HG03520 (cell line): ENCODE measurements around the gene SVEP1.
"Not testable (repeated sequence)": the region's sequence is repeated elsewhere in the genome, so short reads cannot be mapped to it uniquely, and the experiment has no call there.

Experiments used
- ATAC-seq: cut with Tn5 transposase; IDR thresholded peaks from one replicate; pipeline ENCODE4 v1.9.1; 2021; ENCODE audit warnings: mild to moderate bottlenecking, moderate library complexity; ENCODE audit not compliant: unreplicated experiment

Gene SVEP1

DNA sequence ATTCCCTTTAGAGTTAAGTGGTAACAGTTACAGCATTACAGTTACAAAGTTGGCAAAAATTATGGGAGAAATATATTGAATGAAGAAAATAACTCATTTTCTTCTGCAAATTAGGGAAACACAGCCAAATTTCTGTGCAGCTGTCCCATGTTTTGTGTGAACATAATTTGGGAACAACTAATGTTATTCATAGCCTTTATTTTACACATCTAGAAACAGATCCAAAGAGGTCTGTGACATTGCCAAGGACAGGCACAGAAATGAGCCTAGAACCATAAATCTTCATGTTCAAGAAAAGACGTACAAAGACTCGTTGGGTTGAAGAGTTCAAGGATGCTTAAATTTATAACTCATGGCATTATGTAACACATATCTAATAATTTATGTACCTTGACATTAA is 127.8 kb downstream of the SVEP1 start:
- ATAC-seq: no peak

DNA sequence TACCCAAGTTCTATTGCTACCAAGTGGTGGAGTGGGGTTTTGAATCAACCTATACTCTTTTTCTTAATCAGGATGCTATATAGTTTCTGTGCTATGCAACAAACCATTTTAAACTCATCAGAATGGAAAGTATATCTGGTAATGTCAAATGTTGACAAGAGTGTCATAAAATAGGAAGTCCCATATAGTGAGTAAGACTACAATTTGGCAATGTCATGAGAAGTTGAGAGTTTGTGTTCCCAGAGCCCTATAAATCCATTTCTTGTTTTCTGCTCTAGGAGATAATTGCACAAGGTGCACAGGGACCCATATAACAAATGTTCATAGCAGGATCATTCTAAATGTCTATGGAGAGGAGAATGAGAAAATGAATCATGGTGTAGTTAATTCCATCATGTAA is 132.1 kb downstream of the SVEP1 start:
- ATAC-seq: no peak

DNA sequence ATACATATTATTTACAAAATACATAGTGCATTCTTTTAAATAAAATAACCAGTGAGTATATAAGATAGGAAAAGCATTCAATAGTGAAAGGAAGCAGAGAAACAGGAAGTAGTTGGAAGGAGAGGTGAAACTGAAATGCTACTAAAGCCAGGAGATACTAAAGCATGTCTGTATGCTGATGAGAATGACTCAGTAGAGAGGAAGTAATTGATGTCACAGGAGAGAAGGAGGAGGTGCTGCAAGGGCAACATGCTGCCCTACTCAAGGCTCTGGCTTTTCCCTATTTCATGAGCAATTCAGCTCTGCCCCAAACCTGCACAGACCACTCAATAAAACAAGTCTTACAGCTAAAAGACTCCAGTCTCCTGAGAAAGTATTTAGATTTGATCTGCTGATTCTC is 133.4 kb downstream of the SVEP1 start:
- no peak for ATAC-seq

DNA sequence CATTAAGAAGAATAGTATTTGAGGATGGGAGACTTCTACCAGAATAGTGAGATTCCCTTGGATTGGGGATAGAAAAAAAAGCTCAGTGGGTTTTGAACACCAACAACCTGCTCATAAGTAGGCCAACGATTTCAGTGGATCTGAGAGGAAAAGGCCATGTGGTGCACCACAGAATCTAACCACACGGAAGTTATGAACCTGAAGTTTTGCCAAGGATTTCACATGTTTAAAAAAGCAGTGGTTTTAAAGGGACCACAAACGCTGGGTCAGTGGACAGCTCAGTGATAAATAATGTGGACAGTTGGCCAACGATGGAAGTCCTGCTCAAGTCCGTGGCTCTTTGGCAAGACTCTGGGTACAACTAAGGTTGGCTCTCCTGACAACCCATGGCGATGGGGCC is 134.6 kb downstream of the SVEP1 start:
- ATAC-seq: no peak

DNA sequence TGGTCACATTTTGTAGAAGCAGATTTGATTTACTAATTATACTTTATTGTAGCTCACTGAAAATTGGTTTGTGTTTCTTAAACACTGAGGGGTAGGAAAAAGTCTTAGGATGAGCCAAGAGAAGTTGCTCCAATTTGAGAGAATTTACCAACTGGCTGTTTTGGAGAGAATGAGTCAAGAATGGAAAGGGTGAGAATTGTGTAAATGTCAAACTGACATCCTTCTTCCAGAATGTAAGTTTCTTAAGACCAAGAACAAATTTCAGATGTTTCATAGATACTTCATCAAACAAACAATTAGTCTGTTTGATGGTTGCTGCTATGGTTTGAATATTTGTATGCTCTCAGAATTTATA is 135.7 kb downstream of the SVEP1 start:
- ATAC-seq: no peak

DNA sequence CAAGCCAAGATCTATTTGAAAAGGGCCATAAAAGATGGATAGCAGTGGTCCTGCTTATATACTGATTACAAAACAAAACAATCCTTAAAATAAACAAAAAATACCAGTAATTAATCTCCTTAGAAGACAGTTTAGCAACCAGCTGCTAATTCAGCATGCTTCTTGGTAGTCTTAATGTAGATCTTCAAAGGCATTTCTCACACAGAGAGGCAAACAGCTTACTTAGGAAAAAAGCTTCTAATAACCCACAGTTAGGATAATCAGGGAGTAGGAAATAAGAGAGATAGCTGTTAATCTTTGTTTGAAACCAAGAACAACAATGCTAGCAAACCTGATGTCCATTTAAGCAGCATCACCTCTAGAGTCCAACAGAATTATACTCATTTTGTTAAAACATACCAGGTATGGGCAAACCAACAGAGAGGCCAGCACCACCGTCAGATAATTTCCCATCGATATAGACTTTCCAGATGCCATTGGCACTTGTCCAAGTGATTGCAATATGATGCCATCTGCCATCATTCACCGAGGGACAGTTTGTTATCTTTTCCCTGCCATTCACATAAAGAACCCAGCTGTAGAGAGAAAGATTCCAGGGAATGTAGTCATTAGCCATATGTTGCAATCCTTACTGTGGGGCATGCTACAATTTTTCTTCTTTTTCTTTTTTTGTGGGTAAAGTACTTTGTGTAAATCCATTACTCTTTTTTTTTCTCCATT is 136.2 kb downstream of the SVEP1 start:
- ATAC-seq: no peak

DNA sequence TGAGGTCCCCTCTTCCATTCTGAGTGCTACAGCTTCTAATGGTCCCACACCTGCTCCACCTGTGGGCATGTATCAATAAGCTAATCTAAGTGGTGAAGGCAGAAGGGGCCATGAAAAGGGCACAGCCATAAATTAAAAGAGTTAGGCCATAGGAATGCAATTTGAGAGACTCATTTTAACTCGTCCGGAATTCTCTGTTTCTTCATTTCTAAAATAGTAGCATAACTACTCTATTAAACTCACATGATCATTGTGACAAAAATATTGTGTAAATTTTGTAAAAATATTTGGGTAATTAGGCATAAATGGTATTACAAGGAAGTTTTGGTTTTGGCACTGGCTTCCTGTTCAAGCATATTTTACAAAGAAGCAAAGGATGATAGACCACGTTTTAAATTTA is 138.7 kb downstream of the SVEP1 start:
- ATAC-seq: no peak

DNA sequence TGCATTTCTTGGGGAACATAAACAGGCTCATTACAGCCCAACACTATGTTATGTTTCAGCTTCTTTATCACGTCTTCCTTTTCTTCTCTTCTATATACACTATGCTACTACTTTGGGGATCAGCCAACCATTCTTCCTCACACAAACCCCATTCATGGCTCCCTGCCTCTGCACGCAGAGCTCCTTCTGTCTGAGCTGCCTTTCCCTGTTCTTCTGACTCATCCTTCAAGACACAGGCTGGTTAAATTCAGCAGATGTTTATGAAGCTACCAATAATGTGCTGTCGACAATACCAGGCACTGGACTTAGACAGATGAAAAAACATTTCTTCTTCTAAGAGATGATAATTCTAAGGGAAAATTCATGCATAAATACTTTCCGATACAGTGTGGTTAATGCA is 139.4 kb downstream of the SVEP1 start:
- no peak for ATAC-seq

DNA sequence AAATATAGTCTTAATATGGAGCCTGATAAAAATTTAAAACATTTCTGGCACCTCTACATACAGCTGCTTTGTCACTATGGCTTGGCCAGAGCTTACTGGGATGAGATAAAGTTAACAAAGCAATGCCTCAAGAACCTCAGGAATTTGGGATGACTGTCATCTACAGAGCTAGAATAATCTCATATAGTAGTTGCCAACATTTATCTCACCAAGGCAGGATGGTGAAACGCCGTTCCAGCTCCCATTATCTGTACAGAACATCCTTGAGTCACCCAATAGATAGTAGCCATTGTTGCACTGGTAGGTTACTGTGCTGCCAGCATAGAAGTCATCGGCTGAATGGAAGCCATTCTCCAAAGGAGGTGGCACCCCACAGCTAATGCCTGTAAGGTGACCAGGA is 147.3 kb downstream of the SVEP1 start:
- no peak for ATAC-seq

DNA sequence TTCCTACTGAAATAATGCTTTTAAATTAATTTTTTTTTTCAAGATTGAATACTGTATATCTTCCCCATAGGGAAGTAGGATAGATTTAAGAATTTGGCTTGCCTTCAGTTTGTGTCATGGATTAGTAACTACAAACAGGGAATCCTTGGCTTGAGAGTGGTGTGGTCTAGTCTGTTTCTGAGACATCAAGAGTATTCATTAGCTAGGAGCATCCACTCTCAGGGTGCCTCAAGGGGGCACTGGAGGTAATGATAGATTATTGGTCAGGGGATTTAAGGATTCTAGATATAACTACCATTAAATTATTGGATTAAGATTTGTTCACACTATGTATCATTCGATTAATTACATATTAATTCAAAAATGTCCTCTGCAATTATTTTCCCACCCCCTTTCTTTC is 150.1 kb downstream of the SVEP1 start:
- ATAC-seq: no peak

DNA sequence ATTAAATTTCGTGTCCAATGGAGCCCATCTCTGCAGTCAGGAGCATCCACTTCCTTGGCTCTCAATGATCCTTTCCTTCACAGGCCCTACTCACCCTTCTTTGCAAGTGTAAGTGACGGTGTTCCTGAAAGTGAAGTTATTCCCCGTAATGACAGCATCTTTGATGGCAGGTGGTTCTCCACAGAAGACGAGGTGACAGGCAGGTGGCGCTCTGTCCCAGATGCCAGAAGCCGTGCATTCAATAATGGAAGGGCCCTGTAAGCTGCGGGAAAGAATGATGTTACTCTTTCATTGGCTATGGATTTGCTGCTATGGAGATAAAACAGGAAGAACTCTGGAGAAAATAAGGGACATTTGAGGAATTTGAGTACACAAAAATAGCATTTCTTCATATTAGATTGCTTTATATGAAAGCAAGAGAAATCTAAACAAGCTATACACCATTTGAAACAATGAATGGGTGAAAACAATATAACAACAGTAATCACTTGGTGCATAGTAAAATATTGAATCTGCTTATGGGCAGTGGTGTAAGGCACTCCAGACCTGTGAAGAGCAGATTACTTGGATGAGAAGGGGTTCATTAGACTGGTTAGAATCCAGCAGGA is 151.9 kb downstream of the SVEP1 start:
- no peak for ATAC-seq

DNA sequence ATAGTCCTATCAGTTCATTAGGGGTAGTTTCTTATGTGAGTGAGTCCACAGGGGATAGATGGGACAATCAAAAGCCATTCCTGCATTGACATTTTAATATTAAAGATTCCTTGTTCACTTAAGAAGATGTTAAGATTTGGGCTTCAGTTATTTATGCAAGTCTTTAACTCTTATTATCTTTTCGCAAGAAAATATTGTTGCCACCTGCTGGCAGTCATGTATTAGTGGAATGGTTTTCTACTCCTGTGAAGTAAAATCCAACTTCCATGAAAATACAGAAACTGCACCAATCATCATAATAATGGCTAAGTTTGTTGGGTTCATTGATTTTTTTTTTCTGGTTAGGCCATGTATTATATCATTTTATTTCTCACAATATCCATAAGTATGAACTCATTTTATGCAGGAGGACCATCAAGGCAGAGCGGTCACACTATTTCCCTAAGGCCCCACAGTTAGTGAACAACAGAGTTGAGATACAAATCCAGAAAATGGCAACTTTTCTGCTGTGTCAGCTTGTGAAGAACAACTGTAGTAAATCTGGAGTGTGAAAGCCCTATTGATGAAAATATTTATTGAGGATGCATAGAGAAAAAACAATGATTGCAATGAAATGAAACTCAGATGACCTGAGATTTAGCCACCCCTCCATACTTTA is 153.4 kb downstream of the SVEP1 start:
- no peak for ATAC-seq

DNA sequence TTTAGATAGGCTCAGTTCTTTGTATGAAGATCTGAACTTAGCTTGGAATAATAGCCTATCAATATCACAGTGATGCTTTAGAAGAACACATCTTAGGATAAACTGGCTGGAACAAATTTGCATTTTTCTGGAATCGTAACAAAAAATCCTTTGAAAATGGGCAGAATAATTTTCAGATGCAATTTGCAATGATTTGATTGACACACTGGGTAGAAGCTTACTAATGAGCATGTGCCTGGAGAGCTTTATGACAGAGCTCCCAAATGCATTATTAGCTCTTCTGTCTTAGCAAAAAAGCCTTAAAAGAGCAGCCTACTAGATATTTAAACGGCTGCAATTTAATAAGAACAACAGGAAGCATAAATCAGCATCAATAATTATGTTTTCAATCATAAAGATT is 165.1 kb downstream of the SVEP1 start:
- ATAC-seq: no peak

DNA sequence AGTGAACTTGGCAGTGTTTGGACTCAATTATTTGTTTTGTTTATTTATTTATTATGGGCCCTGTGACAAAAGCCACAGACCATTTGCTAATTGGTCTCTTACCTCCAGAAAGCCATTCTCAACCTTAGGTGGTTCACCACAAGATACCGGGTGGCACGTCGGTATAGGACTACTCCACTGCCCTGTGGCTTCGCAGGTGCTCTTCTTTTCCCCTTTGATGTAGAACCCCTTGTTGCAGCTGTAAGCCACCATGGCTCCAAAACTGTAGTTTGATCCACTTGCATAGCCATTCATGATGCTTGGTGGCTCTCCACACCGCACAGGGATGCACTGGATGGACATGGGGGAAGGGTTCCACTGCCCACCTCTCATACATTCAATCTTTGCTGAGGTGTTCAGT is 168.6 kb downstream of the SVEP1 start:
- ATAC-seq: no peak

DNA sequence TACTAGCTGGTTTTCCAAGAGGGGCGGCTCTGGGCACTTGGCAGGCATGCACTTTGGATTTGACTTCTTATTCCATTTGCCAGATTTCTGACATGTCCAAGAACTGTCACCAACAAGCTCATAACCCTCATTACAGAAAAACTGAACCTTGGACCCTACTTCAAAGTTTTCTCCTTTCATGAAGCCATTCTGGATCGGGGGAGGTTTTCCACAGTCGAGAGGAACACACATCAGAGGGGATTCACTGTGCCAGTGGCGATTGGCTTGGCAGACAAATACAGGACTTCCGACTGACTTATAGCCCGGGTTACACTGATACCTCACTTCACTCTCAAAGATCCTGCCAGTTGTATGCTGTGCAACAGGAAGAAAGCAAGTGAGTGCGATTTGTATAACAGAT is 170.9 kb downstream of the SVEP1 start:
- ATAC-seq: no peak

DNA sequence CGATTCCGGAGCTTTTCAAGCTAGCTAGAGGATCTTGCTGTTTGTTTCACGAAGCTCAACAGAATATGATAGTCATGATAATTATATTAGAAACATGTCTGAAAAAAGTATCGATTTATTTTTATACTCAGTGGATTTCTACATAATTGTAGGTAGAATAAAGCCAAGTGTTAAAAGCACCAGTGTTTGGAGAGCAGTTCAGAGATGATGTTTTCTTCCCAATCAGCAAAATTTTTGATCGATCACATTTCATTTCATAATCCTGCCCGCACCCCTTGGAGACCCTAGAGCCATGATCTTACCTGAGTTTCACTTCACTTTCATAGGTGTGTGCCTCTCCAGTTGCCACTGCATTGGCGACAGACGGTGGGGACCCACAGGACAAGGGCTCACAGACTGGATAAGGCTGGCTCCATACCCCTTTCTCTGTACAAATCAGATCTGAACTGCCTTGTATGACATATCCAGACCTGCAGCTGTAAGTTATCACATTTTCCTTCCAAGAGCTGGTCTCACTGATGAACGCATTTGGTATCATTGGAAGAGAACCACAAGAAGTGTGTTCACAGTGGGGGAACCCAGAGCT is 173.6 kb downstream of the SVEP1 start:
- no peak for ATAC-seq

DNA sequence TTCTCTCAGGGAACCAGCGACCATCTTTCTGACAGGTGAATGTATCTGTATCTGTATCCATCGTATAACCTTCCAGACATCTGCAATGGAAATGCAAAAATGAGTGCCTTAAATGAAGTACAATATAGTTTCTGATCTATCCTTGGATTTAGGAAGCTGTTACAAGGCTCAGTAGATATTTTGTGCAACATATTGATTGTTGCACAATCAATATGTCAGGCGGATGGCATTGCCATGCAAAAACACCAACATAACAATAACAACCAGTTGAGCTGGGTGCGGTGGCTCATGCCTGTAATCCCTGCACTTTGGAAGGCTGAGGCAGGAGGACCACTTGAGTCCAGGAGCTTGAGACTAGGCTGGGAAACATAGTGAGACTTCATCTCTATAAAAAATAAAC is 175.1 kb downstream of the SVEP1 start:
- ATAC-seq: no peak

DNA sequence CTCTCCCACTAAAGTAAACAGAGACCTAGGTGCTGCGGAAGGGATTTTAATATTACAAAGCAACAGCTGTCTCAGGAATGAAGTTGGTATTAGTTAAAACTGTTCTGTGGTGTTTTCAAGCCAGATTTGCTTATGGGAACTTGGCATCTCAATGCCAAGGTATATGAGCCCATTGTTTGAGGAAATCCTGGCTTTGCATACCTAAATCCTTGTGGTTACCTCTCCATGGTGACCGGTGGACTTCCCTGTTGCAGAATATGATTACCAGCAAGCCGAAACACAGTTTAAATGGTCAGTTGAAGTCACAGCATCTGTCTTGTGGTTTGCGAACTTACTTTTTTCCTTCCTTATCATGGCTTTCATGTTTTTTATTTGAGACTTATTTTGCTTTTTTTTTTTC is 179.6 kb downstream of the SVEP1 start:
- ATAC-seq: no peak

DNA sequence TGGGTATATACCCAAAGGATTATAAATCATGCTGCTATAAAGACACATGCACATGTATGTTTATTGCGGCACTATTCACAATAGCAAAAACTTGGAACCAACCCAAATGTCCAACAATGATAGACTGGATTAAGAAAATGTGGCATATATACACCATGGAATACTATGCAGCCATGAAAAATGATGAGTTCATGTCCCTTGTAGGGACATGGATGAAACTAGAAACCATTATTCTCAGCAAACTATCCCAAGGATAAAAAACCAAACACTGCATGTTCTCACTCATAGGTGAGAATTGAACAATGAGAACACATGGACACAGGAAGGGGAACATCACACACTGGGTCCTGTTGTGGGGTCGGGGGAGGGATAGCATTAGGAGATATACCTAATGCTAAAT is 180.5 kb downstream of the SVEP1 start:
- ATAC-seq: not testable (repeated sequence)

DNA sequence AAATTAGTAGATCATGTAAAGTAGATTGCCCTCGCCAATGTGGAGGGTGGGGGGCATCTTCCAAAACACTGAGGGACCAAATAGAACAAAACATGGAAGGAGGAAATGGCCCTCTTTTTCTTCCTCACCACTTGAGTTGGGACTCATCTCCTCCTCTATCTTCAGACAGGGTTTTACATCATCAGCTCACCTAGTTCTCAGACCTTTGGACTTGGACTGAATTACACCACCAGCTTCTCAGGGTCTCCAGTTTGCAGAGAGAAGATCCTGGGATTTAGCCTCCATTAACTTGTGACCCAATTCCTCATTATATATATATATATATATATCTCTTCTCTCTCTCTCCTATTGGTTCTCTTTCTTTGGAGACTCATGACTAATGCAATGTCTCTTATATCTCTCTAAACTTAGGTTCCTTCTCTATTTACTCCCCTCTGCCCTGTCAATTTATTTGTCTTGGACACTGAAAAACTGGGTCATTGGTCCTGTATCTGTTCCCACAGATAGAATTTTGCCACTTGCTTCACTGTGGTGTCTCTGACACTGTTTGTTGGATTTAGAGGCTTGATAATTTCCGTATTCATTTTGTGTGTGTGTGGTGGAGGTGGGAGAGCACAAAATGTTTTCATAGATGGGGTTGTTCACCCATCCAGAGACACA is 187.6 kb downstream of the SVEP1 start:
- ATAC-seq: no peak

DNA sequence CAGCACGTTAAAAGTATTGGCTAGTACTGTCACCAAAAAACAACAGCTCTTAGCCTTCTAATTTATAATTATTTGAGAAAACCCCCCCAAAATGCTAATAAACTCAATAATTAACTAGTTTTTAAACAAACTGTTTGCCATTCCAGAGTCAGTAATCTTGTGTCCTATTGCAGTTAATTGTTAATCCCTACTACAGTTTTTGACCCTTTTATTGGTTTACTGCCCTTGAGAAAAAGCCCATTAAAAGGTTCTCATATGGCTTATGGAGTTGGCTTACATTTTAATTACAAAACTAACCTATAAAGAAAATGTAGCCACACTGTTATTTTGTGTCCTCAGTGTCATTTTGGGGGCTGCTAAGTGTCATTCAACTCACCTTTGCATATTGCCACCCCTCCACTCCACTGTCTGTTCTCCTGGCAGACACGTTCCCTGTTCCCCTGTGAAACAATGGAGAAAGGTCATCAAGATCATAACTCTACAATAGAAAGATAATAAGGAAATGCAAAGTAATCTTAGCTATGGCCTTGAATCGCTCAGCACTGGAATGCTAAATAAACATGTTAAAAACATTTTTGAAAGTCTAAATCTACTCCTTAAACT is 190.3 kb downstream of the SVEP1 start:
- ATAC-seq: no peak
